Fibroblast of lung (primary cell): Measurements from ENCODE around the gene SERPINA10.

Source experiments
- EZH2 ChIP-seq: IDR thresholded peaks from 2 replicates; pipeline ENCODE4 v1.5.1; 2012; ENCODE audit warnings: low read length, control low read depth, mild to moderate bottlenecking; ENCODE audit errors: missing control alignments
- TF ChIP-seq, protein P1 (sequence below), 2 donors: IDR thresholded peaks in 1 of 2; conservative IDR thresholded peaks in 1 of 2; 1 replicate in 1 of 2; 2 replicates in 1 of 2; pipeline ENCODE4 v1.5.1; 2011 to 2012; ENCODE audit warnings: low read length in 2 of 2, control low read depth in 1 of 2, inconsistent platforms in 1 of 2, low read depth in 1 of 2, mild to moderate bottlenecking in 1 of 2

DNA sequence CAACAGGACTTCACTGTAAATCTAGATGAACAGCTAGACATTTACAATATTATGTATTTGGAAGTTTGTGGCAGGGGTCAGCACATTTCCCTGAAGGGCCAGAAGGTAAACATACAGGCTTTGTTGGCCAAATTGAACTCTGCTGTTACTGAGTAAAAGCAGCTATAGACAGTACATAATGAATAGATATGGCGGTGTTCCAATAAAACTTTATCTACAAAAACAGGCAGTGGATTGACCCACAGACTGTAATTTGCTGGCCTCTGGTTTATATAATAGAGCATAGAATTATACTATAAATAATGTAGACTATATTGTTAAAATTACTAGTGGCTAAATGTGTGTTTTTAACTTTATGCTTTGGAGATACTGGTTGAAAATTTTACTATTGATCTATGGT, 25.7 kb downstream of the SERPINA10 start:
- TF ChIP-seq, protein P1, sequence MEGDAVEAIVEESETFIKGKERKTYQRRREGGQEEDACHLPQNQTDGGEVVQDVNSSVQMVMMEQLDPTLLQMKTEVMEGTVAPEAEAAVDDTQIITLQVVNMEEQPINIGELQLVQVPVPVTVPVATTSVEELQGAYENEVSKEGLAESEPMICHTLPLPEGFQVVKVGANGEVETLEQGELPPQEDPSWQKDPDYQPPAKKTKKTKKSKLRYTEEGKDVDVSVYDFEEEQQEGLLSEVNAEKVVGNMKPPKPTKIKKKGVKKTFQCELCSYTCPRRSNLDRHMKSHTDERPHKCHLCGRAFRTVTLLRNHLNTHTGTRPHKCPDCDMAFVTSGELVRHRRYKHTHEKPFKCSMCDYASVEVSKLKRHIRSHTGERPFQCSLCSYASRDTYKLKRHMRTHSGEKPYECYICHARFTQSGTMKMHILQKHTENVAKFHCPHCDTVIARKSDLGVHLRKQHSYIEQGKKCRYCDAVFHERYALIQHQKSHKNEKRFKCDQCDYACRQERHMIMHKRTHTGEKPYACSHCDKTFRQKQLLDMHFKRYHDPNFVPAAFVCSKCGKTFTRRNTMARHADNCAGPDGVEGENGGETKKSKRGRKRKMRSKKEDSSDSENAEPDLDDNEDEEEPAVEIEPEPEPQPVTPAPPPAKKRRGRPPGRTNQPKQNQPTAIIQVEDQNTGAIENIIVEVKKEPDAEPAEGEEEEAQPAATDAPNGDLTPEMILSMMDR (conservative IDR thresholded peaks at IDR 0.05 in 1 of 2, IDR thresholded peaks at IDR 0.05 in 1 of 2; ENCODE audit: low read depth in 1 of 2, low read length in 2 of 2) = no peak
- no peak for TF ChIP-seq EZH2
